GM15510 (cell line): ENCODE data around the gene PCGF3.

Experiments used
- POLR2A ChIP-seq: IDR thresholded peaks from 3 replicates; pipeline ENCODE4 v1.6.1; 2011; ENCODE audit warnings: borderline replicate concordance; ENCODE audit not compliant: insufficient read length; ENCODE audit errors: extremely low read depth

The PCGF3 gene

GRCh38 chr4:769511-769910 lies 63.9 kb downstream of the PCGF3 start:
- no peak for TF ChIP-seq POLR2A

GRCh38 chr4:770022-770421 lies 64.4 kb downstream of the PCGF3 start:
- TF ChIP-seq POLR2A: no peak

- no peak for TF ChIP-seq POLR2A
Measured at GRCh38 chr4:771464-771863, 65.8 kb downstream of the PCGF3 start.

DNA sequence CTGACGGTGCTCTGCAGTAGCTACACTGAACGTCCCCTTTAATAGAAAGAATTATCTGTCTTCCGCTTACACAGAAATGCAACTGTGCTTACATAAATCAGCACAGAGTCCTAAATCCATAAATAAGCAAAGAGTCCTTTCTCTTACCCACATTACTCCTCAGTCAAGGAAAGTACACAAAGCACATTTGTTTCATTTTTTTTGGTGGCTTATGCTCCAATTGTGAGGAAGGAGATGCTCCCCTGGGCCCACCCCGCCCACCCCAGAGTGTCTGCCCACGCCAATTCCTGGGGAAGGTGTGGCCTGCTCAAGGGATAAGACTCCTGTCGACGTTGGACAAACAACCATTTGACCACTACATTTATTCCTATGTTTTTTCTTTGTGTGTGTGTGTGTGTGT lies 66.5 kb downstream of the PCGF3 start:
- TF ChIP-seq POLR2A: no peak

DNA sequence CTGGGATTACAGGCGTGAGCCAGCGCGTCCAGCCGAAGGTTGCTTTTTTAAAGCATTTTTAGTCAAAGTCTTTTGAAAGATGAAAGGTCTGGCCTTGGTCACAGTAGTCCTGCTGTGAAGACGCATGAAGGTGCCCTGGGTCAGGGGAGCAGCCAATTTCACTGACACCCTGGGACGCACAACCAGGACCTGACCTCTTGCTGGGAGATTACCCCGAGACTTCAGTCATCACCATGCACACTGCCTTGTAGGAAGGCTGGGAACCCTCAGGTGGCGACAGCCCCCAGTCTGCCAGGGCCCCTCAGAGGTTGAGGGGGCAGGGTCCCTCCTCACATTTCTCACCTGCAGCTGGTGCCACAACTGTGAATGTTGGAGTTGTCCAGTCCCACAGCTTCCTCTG lies 67.1 kb downstream of the PCGF3 start:
- TF ChIP-seq POLR2A: no peak

DNA sequence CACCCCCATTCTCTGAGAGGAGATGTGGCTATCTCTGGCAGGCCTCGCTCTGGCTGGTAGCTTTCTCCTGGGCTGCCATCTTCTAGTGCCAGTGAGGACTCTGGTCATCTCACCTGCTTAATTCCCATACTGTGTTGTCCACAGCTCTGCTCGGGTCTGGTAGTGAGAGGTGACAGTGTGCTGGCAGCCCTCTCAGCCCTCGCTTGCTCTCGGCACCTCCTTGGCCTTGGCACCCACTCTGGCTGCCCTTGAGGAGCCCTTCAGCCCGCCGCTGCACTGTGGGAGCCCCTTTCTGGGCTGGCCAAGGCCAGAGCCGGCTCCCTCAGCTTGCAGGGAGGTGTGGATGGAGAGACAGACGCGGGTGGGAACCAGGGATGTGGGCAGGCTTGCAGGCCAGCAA lies 67.6 kb downstream of the PCGF3 start:
- TF ChIP-seq POLR2A: no peak

GRCh38 chr4:776743-777441 lies 71.3 kb downstream of the PCGF3 start:
- no peak for TF ChIP-seq POLR2A

DNA sequence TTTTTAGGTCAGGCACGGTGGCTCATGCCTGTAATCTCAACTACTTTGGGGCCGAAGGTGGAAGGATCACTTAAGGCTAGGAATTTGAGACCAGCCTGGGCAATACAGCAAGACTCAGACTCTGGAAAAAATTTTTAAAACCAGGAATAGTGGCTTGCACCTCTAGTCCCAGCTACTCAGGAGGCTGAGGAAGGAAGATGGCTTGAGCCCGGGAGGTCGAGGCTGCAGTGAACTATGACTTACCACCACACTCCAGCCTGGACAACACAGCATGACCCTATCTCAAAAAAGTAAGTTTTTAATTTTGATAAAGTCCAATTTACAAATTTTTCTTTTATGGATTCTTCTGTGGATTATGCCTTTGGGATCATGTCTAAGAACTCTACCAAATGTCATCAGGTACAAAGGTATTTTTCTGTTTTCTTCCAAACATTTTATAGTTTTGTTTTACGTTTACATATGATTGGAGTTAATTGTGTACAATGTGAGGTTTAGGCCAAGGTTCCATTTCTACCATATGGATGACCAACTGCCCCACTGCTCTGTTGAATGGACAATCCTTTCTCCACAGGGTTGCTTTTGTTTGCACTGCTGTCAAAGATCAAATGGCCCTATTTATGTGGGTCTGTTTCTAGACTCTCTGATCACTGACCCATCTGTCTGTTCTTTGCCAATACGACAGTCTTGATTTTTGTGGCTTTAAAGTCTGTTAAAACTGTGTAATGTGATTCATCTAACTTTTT lies 72.1 kb downstream of the PCGF3 start:
- TF ChIP-seq POLR2A: no peak

GRCh38 chr4:779555-779954 lies 73.9 kb downstream of the PCGF3 start:
- TF ChIP-seq POLR2A: no peak

GRCh38 chr4:780716-781492 lies 75.3 kb downstream of the PCGF3 start:
- no peak for TF ChIP-seq POLR2A

DNA sequence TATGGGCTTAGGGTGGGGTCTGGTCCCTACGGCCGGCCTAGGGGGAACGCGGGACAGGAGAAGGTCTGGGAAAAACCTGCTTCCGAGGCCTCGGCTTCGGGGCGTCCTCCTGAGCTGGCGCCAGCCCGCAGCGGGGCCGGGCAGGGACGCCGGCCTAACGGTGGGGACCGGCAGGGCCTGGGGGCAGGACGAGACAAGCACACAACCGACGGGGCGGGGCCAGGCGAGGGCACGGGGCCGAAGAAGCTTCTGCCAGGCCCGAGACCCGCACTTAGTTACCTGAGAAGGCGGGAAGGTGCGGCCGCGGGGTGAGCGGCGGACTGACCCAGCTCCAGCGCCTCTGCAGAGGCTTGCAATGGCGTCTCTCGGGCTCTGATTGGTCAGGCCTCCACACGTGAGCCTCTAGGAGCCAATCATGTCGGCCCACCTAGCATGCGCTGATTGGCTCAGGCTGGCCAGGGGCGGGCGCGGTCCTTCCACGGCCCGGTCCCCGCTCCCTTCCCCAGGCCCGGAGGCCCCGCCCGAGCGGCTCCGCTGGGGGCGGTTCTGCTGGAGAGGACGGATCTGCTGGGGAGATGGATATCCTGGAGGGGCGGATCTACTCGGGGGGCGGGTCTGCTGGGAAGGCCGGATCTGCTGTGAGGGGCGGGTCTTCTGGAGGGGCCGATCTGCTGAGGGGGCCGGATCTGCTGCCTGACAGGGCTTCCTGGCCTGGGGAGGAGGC lies 76.0 kb downstream of the PCGF3 start:
- peak; percentile 92 for TF ChIP-seq POLR2A

DNA sequence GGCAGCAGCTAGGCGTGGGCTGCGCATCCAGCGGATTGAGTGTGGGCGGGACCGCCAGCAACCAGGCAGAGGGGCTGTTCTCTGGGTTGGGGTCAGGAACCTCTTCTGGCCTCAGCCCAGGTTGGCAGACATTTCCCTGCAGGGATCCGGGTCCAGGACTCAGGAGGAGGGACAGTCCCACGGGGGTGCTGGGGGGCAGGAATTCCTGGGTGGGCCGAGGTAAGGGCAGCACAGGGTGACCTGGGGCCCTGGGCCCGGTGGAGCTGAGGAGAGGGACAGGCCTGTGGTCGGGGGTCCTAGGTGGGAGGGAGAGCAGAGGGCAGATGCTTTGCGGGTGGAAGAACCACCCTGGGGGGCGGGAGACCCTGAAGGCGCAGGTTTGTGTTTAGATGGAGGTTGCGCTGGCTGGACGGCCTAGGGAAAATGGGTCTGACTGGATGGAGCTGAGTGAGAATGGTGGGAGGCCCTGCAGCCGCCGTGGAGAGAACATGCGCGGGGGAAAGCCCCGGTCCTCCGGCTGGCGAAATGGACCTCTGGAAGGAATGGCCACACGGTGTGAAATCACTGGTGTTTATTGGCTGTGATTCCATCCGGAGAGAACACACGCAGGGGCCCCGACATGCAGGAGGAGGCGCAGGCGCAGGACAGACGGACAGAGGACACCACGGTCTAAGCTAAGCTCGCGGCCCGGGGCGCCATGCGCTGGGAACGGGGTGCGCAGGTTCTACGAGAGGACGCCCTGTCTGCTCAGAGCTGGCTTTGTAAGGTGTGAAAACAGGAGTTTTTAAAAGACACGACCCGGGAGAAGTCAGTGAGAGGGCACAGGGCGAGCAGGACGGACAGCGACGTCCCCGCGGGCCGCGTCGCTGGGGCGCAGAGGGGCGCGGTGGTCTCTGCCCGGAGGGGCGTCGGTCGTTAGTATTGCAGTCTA lies 79.0 kb downstream of the PCGF3 start:
- no peak for TF ChIP-seq POLR2A

DNA sequence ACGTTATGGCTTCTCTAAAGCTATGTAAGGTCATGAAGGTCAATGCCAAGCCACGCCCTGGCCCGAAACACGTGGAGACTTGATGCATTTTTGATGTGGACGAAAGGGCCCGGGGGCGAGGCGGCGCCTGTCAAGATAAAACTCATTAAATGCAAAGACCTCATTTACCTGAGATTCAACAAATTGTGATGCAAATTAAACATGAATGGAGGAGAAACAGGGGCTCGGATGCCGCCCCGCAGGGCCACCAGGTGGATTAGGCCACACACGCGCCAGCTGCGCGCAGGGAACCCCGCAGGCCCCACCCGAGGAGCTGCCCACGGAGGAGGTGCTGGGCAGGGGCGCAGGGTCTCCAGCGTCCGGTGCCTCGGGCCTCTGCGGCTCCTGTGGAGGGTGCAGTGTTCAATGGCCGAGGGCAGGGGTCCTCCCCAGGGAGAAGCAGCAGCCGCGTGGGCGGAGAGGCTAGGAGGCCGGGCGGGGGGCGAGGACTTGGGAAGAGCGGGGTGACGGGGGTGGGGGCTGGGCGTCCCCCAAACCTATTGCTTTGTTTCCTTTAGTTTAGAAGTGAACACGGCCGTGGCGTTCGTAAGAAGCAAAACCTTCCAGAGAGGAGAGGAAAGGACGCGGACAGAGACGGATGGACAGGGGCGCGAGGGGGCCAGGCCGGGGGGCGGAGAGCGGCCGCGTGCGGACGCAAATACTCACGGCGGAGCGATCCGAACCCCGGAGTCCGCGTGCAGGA lies 79.9 kb downstream of the PCGF3 start:
- no peak for TF ChIP-seq POLR2A
